Neutrophil (primary cell): ENCODE data around the gene SLC3A2.

Experiments used
- H3K27ac ChIP-seq: fragments of 200-600 bp; sonication (generic); 2 replicates; pipeline ENCODE4 v1.5.1; 2016; ENCODE audit warnings: mild to moderate bottlenecking, moderate library complexity
- H3K27me3 ChIP-seq: fragments of 200-600 bp; sonication (generic); 2 replicates; pipeline ENCODE4 v1.6.0; 2016; ENCODE audit warnings: mild to moderate bottlenecking
- H3K36me3 ChIP-seq: fragments of 200-600 bp; sonication (generic); 2 replicates; pipeline ENCODE4 v1.5.1; 2017
- H3K4me1 ChIP-seq, 2 experiments: fragments of 200-600 bp in 1 of 2; sonication (generic) in 1 of 2; 1 replicate in 1 of 2; 2 replicates in 1 of 2; pipeline versions ENCODE4 v1.5.1 to v1.6.1; 2013 to 2016; ENCODE audit warnings: low read depth in 1 of 2, low read length in 1 of 2, mild to moderate bottlenecking in 1 of 2, moderate library complexity in 1 of 2; ENCODE audit not compliant: control insufficient read depth in 1 of 2, insufficient read depth in 1 of 2
- H3K4me3 ChIP-seq, 2 experiments: fragments of 200-600 bp in 1 of 2; sonication (generic) in 1 of 2; 1 replicate in 1 of 2; 2 replicates in 1 of 2; pipeline ENCODE4 v1.5.1; 2013 to 2016; ENCODE audit warnings: low read depth in 1 of 2, low read length in 1 of 2, mild to moderate bottlenecking in 1 of 2, moderate library complexity in 1 of 2
- H3K9me3 ChIP-seq: fragments of 200-600 bp; sonication (generic); 2 replicates; pipeline ENCODE4 v1.5.1; 2016
- CTCF ChIP-seq: fragments of 200-600 bp; sonication (generic); IDR thresholded peaks from 2 replicates; pipeline ENCODE4 v1.5.1; 2016; ENCODE audit warnings: antibody characterized with exemption

Gene SLC3A2

DNA sequence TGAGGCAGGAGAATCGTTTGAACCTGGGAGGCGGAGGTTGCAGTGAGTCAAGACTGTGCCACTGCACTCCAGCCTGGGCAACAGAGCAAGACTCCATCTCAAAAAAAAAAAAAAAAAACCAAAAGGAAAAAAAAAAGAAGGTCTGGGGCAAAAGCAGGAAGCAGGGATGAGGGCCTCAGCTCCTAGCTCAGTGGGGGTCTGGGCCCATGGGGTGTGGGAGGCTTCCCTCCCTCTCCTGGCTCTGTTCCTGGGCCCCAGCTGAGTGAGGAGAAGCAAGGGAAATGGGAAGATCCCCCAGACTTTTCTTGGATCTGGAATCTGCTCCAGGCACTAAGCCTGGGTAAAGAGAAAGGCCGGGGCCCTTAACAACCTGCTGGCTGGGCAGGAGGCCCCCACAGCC, 31.6 kb downstream of the SLC3A2 start:
- TF ChIP-seq CTCF: no peak
- no peaks in the 10 kb centered on the region for H3K9me3 ChIP-seq
- H3K36me3 ChIP-seq: no peaks in the 10 kb centered on the region
- H3K4me1 ChIP-seq: no peaks in the 10 kb centered on the region
- H3K4me3 ChIP-seq: no peak overlapping the region
- peaks cover 3% of the 10 kb centered on the region for H3K27me3 ChIP-seq
- no peak overlapping the region for H3K27ac ChIP-seq

GRCh38 chr11:62914416-62914815, 33.7 kb downstream of the SLC3A2 start:
- no peaks in the 10 kb centered on the region for H3K36me3 ChIP-seq

DNA sequence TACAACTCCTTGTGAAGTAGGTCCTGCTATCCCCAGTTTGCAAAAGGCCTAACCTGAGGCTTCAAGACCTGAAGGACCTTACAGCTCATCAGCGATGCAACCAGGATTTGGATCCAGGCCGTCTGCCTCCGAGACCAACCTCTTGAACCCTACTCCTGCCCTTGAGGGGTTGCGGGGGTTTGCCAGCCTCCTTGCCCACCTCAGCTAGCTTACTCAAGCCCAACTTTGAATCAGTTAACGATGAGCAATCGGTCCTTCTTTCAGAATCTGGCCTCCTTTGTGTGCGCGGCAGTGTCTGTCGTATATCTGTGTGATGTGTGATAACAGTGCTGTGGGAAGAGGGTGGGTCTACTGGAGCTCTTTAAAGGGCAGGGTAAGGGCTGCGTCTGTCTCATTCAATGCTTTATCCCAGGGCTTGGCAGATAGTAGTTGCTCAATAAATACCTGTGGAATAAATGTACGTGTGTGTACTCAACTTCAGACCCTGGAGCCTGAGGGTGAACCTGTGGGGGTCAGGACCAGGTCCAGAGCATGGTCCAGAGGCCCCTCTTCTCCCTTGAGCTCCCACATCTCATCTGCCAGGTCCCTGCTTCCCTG, 37.3 kb downstream of the SLC3A2 start:
- Histone ChIP-seq H3K4me1 (no peaks in the 10 kb centered on the region), H3K27me3 (peaks cover 54% of the 10 kb centered on the region), H3K36me3 (no peaks in the 10 kb centered on the region), H3K4me3 (no peak overlapping the region), H3K27ac (no peak overlapping the region), H3K9me3 (no peaks in the 10 kb centered on the region)
- TF ChIP-seq CTCF: no peak

More at GRCh38 chr11:62914416-62914815, 33.7 kb downstream of the SLC3A2 start:
- Histone ChIP-seq H3K4me3 (no peak overlapping the region), H3K27ac (no peak overlapping the region), H3K4me1 (no peaks in the 10 kb centered on the region), H3K9me3 (no peaks in the 10 kb centered on the region), H3K27me3 (peaks cover 19% of the 10 kb centered on the region)
- no peak for TF ChIP-seq CTCF

DNA sequence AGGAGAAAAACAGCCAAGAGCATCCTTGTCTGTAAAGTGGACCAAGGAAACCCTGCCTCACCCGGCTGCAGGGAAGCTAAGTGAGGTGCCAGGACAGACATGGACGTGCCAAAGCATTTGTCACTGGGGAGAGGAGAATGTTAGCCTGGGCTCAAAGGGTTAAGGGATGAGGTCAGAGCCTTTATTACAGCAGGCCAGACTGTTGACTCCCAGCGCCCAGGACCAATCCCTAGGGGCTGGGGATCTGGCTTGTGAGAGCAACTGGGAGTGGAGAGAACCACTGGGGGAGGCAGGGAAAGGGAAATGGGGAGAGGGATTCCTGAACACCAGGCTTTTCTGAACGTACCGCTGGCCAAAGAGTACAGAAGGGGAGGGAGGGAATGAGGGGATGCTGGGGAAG, 37.8 kb downstream of the SLC3A2 start:
- H3K4me1 ChIP-seq: peaks cover 0 to under 1% of the 10 kb centered on the region in 2 experiments
- H3K27ac ChIP-seq: no peak overlapping the region
- H3K36me3 ChIP-seq: no peaks in the 10 kb centered on the region
- no peak overlapping the region for H3K4me3 ChIP-seq
- H3K27me3 ChIP-seq: peaks cover 60% of the 10 kb centered on the region
- H3K9me3 ChIP-seq: no peaks in the 10 kb centered on the region
- no peak for TF ChIP-seq CTCF

DNA sequence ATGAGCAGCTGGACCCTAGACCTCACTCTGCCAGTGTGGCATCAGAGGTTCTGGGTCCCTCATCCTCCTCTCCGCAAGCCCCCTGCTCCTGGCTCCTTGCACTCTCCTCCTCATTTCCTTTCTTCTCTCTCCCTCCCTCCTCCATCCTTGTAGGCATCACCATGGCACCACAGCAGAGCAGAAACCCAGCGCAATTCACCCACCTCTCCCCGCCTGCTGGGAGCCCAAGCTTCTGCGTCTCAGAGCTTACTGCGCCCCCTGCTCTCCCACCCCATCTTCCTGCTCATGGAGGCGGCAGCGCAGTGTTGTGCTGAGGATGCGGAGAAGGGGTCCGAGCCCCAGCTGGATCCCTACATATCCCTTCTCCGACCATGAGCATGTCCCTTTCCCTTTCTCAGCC, 38.8 kb downstream of the SLC3A2 start:
- Histone ChIP-seq H3K36me3 (no peaks in the 10 kb centered on the region), H3K27ac (no peak overlapping the region), H3K4me3 (no peak overlapping the region), H3K4me1 (peaks cover 0 to 3% of the 10 kb centered on the region in 2 experiments), H3K27me3 (peaks cover 69% of the 10 kb centered on the region), H3K9me3 (no peaks in the 10 kb centered on the region)
- no peak for TF ChIP-seq CTCF
